ENCODE data around the gene IPCEF1. TPM values are rescaled to one million over a fixed set of nuclear protein-coding genes. Genes with fewer than 3 reads are reported as not detected.

IPCEF1 gene
- total and polyA plus RNA-seq, 2 of the 8 experiments (the other 6 are each of a cell fraction or from before 2014, with no cell fraction given) = 0.41 to 0.78 TPM

- H2BK15ac ChIP-seq (ENCODE audit: low read length) = no peak overlapping the region
- no peaks in the 10 kb centered on the region for H3K79me1 ChIP-seq (ENCODE audit: low read depth, low read length)
- H3K9ac ChIP-seq (replicated peaks in 1 of 4; ENCODE audit: extremely low read depth in 1 of 4, low read depth in 3 of 4, low read length in 3 of 4) = no peak overlapping the region
- no peak overlapping the region for H4K91ac ChIP-seq (replicated peaks; ENCODE audit: insufficient read length, low read length)
- no peaks in the 10 kb centered on the region for H3K9me3 ChIP-seq (ENCODE audit: insufficient read depth in 2 of 2, low read depth in 1 of 2, low read length in 1 of 2)
- no peak overlapping the region for H3K4me3 ChIP-seq (ENCODE audit: extremely low read depth in 1 of 4, insufficient read depth in 2 of 4, low read depth in 3 of 4, low read length in 4 of 4)
- no peak for FAIRE-seq
- no peak overlapping the region for H3K23ac ChIP-seq (ENCODE audit: insufficient read length)
- no peaks in the 10 kb centered on the region for H3K79me2 ChIP-seq (ENCODE audit: control insufficient read depth in 1 of 2, insufficient read depth in 2 of 2, low read length in 2 of 2)
- no peak overlapping the region for H3K56ac ChIP-seq (replicated peaks; ENCODE audit: insufficient read length, low read depth, low read length)
- H3K23me2 ChIP-seq (ENCODE audit: low read depth, low read length) = no peaks in the 10 kb centered on the region
- H2BK5ac ChIP-seq (ENCODE audit: low read depth, low read length) = no peak overlapping the region
- H3K4ac ChIP-seq (replicated peaks; ENCODE audit: insufficient read length, low read depth, low read length) = no peak overlapping the region
- no peak overlapping the region for H4K8ac ChIP-seq (ENCODE audit: extremely low read depth, insufficient read depth, low read length)
- WGBS, 2 experiments (ENCODE audit: extremely low coverage in 1 of 2, insufficient coverage in 1 of 2, insufficient read length in 1 of 2, insufficient replicate concordance in 2 of 2, low coverage in 1 of 2, low lambda C conversion rate in 2 of 2, missing lambda C conversion rate in 1 of 2) = 100% methylated on average over 1 of the region's 4 CpGs; no CpG with 5 or more reads in 1 of the 2 experiments
- no peak overlapping the region for H2AK5ac ChIP-seq (ENCODE audit: low read depth, low read length)
- no peak overlapping the region for H2BK20ac ChIP-seq (ENCODE audit: low read length)
- no peaks in the 10 kb centered on the region for H3K27me3 ChIP-seq (replicated peaks in 1 of 4; ENCODE audit: control insufficient read depth in 3 of 4, extremely low read depth in 1 of 4, insufficient read depth in 3 of 4, low read length in 3 of 4)
- ChIA-PET CTCF (ENCODE audit: partially characterized antibody) (interaction anchor here (0.6 kb wide), 1 partner anchor 91 kb away, joined by 3 read pairs; no protein-coding TSS in a partner anchor), POLR2A (ENCODE audit: partially characterized antibody) (no interaction called here)
- H4K20me1 ChIP-seq (replicated peaks in 1 of 2; ENCODE audit: control insufficient read depth in 1 of 2, insufficient read depth in 2 of 2, low read length in 2 of 2) = no peaks in the 10 kb centered on the region
- no peak overlapping the region for H3K14ac ChIP-seq (ENCODE audit: insufficient read length)
- no peak overlapping the region for H3K4me2 ChIP-seq (ENCODE audit: insufficient read depth in 1 of 2, low read depth in 2 of 2, low read length in 2 of 2)
- H2BK120ac ChIP-seq (replicated peaks; ENCODE audit: low read depth, low read length) = no peak overlapping the region
- no peak for DNase-seq (ENCODE audit: low read depth in 1 of 2, low spot score in 2 of 2)
- TF ChIP-seq SIRT6 (IDR thresholded peaks at IDR 0.05; ENCODE audit: low read length) (no peak), POLR2A (IDR thresholded peaks at IDR 0.05; ENCODE audit: control extremely low read depth in 1 of 2, low read depth in 2 of 2, low read length in 2 of 2) (no peak), POLR2AphosphoS5 (IDR thresholded peaks at IDR 0.05; ENCODE audit: low read depth, low read length) (no peak), CHD1 (IDR thresholded peaks at IDR 0.05; ENCODE audit: low read depth, low read length) (no peak)
- H2AFZ ChIP-seq (ENCODE audit: low read length) = no peak overlapping the region
- H3K36me3 ChIP-seq (ENCODE audit: control insufficient read depth in 2 of 4, insufficient read depth in 4 of 4, low read length in 3 of 4) = peaks cover 0 to 3% (median 0%) of the 10 kb centered on the region in 4 experiments; a peak in 1 of 8 replicates
- no peak overlapping the region for H3K27ac ChIP-seq (ENCODE audit: low read depth, low read length)
- H3K18ac ChIP-seq (ENCODE audit: extremely low read depth, low read length) = no peak overlapping the region
- no peak overlapping the region for H2BK12ac ChIP-seq (ENCODE audit: low read depth, low read length)
- no peaks in the 10 kb centered on the region; a peak in 1 of 7 replicates for H3K4me1 ChIP-seq (replicated peaks in 1 of 4; ENCODE audit: control insufficient read depth in 3 of 4, insufficient read depth in 4 of 4, low read length in 3 of 4)
- no peak overlapping the region for H4K5ac ChIP-seq (ENCODE audit: insufficient read length, low read depth, low read length)
Observed at GRCh38 chr6:154403788-154404187, 47.2 kb upstream of the IPCEF1 start.
